H1 (cell line): ENCODE data around the gene OXA1L. TPM values are rescaled to one million over a fixed set of nuclear protein-coding genes. Genes with fewer than 3 reads are reported as not detected.

Experiments used
- CTCF ChIA-PET: fragments of 300-600 bp; sonication (Branson Sonifier 250); formaldehyde crosslinking; loops from one replicate; lab custom pipeline; 2021; ENCODE audit not compliant: partially characterized antibody; lab: Charles Lee
- POLR2A ChIA-PET: fragments of 300-600 bp; sonication (Branson Sonifier 250); formaldehyde crosslinking; loops from one replicate; lab custom pipeline; 2021; ENCODE audit warnings: inconsistent platforms; ENCODE audit not compliant: partially characterized antibody; lab: Charles Lee
- DNase-seq, 2 experiments: peaks; one replicate each; pipeline versions ENCODE4 v3.0.0 to v3.0.0-alpha.2; 2010 to 2022; ENCODE audit warnings: low spot score in 2 of 2, low read depth in 1 of 2, mixed read lengths in 1 of 2
- FAIRE-seq: peaks from 2 replicates; lab custom pipeline; 2011; peaks lifted over from hg19 to GRCh38; lab: Jason Lieb, UNC
- H2AFZ ChIP-seq: 2 replicates; pipeline ENCODE4 v1.8.1; 2012; ENCODE audit warnings: low read length, inconsistent platforms
- H2AK5ac ChIP-seq: 2 replicates; pipeline ENCODE4 v1.6.1; 2013; ENCODE audit warnings: low read depth, low read length
- H2BK120ac ChIP-seq: replicated peaks from 2 replicates; pipeline ENCODE3; 2013; ENCODE audit warnings: low read depth, low read length, inconsistent platforms
- H2BK12ac ChIP-seq: 2 replicates; pipeline ENCODE4 v1.6.1; 2013; ENCODE audit warnings: low read depth, low read length
- H2BK15ac ChIP-seq: 2 replicates; pipeline ENCODE4 v1.6.1; 2013; ENCODE audit warnings: low read length
- H2BK20ac ChIP-seq: 2 replicates; pipeline ENCODE4 v1.6.1; 2013; ENCODE audit warnings: low read length
- H2BK5ac ChIP-seq: 2 replicates; pipeline ENCODE4 v1.6.1; 2013; ENCODE audit warnings: low read depth, low read length
- H3K14ac ChIP-seq: 2 replicates; pipeline ENCODE4 v1.6.1; 2013; ENCODE audit warnings: inconsistent platforms; ENCODE audit not compliant: insufficient read length
- H3K18ac ChIP-seq: 2 replicates; pipeline ENCODE4 v1.6.1; 2013; ENCODE audit warnings: low read length; ENCODE audit errors: extremely low read depth
- H3K23ac ChIP-seq: 2 replicates; pipeline ENCODE4 v1.6.1; 2013; ENCODE audit warnings: inconsistent platforms; ENCODE audit not compliant: insufficient read length
- H3K23me2 ChIP-seq: 2 replicates; pipeline ENCODE4 v1.6.1; 2013; ENCODE audit warnings: low read depth, low read length
- H3K27ac ChIP-seq: 2 replicates; pipeline ENCODE4 v1.6.1; 2011; ENCODE audit warnings: low read depth, low read length, inconsistent platforms
- H3K27me3 ChIP-seq, 4 experiments: replicated peaks in 1 of 4; 1 replicate in 1 of 4; 2 replicates in 3 of 4; pipeline versions ENCODE4 v1.6.1 to v1.8.1; 2011 to 2013; ENCODE audit warnings: low read length in 3 of 4, mild to moderate bottlenecking in 3 of 4, inconsistent platforms in 2 of 4, mixed read lengths in 2 of 4, moderate library complexity in 1 of 4; ENCODE audit not compliant: control insufficient read depth in 3 of 4, insufficient read depth in 3 of 4; ENCODE audit errors: extremely low read depth in 1 of 4
- H3K36me3 ChIP-seq, 4 experiments: 2 replicates each; pipeline versions ENCODE4 v1.6.1 to v1.8.1; 2011 to 2013; ENCODE audit warnings: mild to moderate bottlenecking in 4 of 4, low read length in 3 of 4, moderate library complexity in 2 of 4, control low read depth in 1 of 4, inconsistent platforms in 1 of 4; ENCODE audit not compliant: insufficient read depth in 4 of 4, control insufficient read depth in 2 of 4
- H3K4ac ChIP-seq: replicated peaks from 2 replicates; pipeline ENCODE3; 2013; ENCODE audit warnings: low read length, low read depth, mixed read lengths, inconsistent platforms; ENCODE audit not compliant: insufficient read length
- H3K4me1 ChIP-seq, 4 experiments: replicated peaks in 1 of 4; 1 replicate in 1 of 4; 2 replicates in 3 of 4; pipeline versions ENCODE4 v1.6.1 to v1.8.1; 2011 to 2013; ENCODE audit warnings: low read length in 3 of 4, inconsistent platforms in 2 of 4, mixed read lengths in 1 of 4; ENCODE audit not compliant: insufficient read depth in 4 of 4, control insufficient read depth in 3 of 4
- H3K4me2 ChIP-seq, 2 experiments: 2 replicates each; pipeline versions ENCODE4 v1.6.1 to v1.8.1; 2011 to 2013; ENCODE audit warnings: low read depth in 2 of 2, low read length in 2 of 2, control low read depth in 1 of 2, inconsistent platforms in 1 of 2, mild to moderate bottlenecking in 1 of 2; ENCODE audit not compliant: insufficient read depth in 1 of 2
- H3K4me3 ChIP-seq, 4 experiments: fragments of 200-600, 300-600 bp in 1 of 4; sonication (generic), shearing (Covaris generic), sonication (Bioruptor Twin) in 1 of 4; 2 replicates each; pipeline versions ENCODE4 v1.5.1 to v1.8.1; 2011 to 2016; ENCODE audit warnings: low read length in 4 of 4, low read depth in 3 of 4, control low read depth in 2 of 4, inconsistent platforms in 2 of 4, mild to moderate bottlenecking in 2 of 4, mixed read lengths in 1 of 4, moderate library complexity in 1 of 4; ENCODE audit not compliant: insufficient read depth in 2 of 4; ENCODE audit errors: extremely low read depth in 1 of 4
- H3K56ac ChIP-seq: replicated peaks from 2 replicates; pipeline ENCODE3; 2013; ENCODE audit warnings: low read depth, mild to moderate bottlenecking, mixed read lengths, low read length, inconsistent platforms; ENCODE audit not compliant: insufficient read length
- H3K79me1 ChIP-seq: 2 replicates; pipeline ENCODE4 v1.6.1; 2013; ENCODE audit warnings: low read depth, low read length, control low read depth
- H3K79me2 ChIP-seq, 2 experiments: 2 replicates each; pipeline versions ENCODE4 v1.6.1 to v1.8.1; 2012 to 2013; ENCODE audit warnings: low read length in 2 of 2, mild to moderate bottlenecking in 2 of 2, inconsistent platforms in 1 of 2; ENCODE audit not compliant: insufficient read depth in 2 of 2, control insufficient read depth in 1 of 2
- H3K9ac ChIP-seq, 4 experiments: replicated peaks in 1 of 4; 1 replicate in 1 of 4; 2 replicates in 3 of 4; pipeline versions ENCODE4 v1.6.1 to v1.8.1; 2011 to 2013; ENCODE audit warnings: low read depth in 3 of 4, low read length in 3 of 4, control low read depth in 2 of 4, mild to moderate bottlenecking in 2 of 4, moderate library complexity in 2 of 4, inconsistent platforms in 1 of 4; ENCODE audit errors: extremely low read depth in 1 of 4
- H3K9me3 ChIP-seq, 2 experiments: 2 replicates each; pipeline versions ENCODE4 v1.6.1 to v1.8.1; 2012 to 2013; ENCODE audit warnings: mild to moderate bottlenecking in 2 of 2, moderate library complexity in 2 of 2, control low read depth in 1 of 2, inconsistent platforms in 1 of 2, low read depth in 1 of 2, low read length in 1 of 2, mixed read lengths in 1 of 2; ENCODE audit not compliant: insufficient read depth in 2 of 2
- H4K20me1 ChIP-seq, 2 experiments: replicated peaks in 1 of 2; 2 replicates each; pipeline versions ENCODE3 to v1.8.1; 2011 to 2013; ENCODE audit warnings: inconsistent platforms in 2 of 2, low read length in 2 of 2, mild to moderate bottlenecking in 1 of 2; ENCODE audit not compliant: insufficient read depth in 2 of 2, control insufficient read depth in 1 of 2
- H4K5ac ChIP-seq: 2 replicates; pipeline ENCODE4 v1.6.1; 2013; ENCODE audit warnings: low read length, low read depth, mixed read lengths, inconsistent platforms; ENCODE audit not compliant: insufficient read length
- H4K8ac ChIP-seq: 2 replicates; pipeline ENCODE4 v1.8.0; 2013; ENCODE audit warnings: mild to moderate bottlenecking, moderate library complexity, low read length, inconsistent platforms; ENCODE audit not compliant: insufficient read depth; ENCODE audit errors: extremely low read depth
- H4K91ac ChIP-seq: replicated peaks from 2 replicates; pipeline ENCODE3; 2013; ENCODE audit warnings: low read length, mixed read lengths, inconsistent platforms; ENCODE audit not compliant: insufficient read length
- ASH2L ChIP-seq: fragments of 200-600, 300-600 bp; sonication (generic); IDR thresholded peaks from one replicate; pipeline ENCODE4 v1.7.1; 2017; ENCODE audit warnings: low read length
- PHF8 ChIP-seq: fragments of 200-600 bp; sonication (generic); conservative IDR thresholded peaks from 2 replicates; pipeline ENCODE4 v1.7.1; 2012; ENCODE audit warnings: low read depth, mild to moderate bottlenecking, inconsistent platforms, low read length, moderate library complexity
- POLR2A ChIP-seq, 2 experiments: IDR thresholded peaks; 1 replicate in 1 of 2; 2 replicates in 1 of 2; pipeline ENCODE4 v1.6.1; 2011; ENCODE audit warnings: low read depth in 2 of 2, low read length in 2 of 2, mild to moderate bottlenecking in 2 of 2; ENCODE audit errors: control extremely low read depth in 1 of 2
- RAD21 ChIP-seq, 2 experiments: IDR thresholded peaks in 1 of 2; conservative IDR thresholded peaks in 1 of 2; 2 replicates each; pipeline ENCODE4 v1.6.1; 2011; ENCODE audit warnings: low read depth in 2 of 2, low read length in 2 of 2, improper control_type of control experiment in 1 of 2, inconsistent platforms in 1 of 2, mild to moderate bottlenecking in 1 of 2, moderate library complexity in 1 of 2
- RBBP5 ChIP-seq: IDR thresholded peaks from 2 replicates; pipeline ENCODE4 v1.7.1; 2012; ENCODE audit warnings: low read depth, mild to moderate bottlenecking, inconsistent platforms, low read length, moderate library complexity, borderline replicate concordance
- SRF ChIP-seq: IDR thresholded peaks from 2 replicates; pipeline ENCODE4 v1.6.1; 2011; ENCODE audit warnings: mild to moderate bottlenecking, low read depth, low read length, moderate library complexity
- SUZ12 ChIP-seq: fragments of 200-600 bp; sonication (generic); IDR thresholded peaks from 2 replicates; pipeline ENCODE4 v1.6.1; 2012; ENCODE audit warnings: mild to moderate bottlenecking, inconsistent platforms, low read length, moderate library complexity, mixed read lengths
- WGBS, 2 experiments: shearing (Covaris generic) in 1 of 2; methylation state at CpG; one replicate each; pipeline versions ENCODE4 v1.1.6 to v1.1.7; 2013 to 2015; ENCODE audit warnings: low lambda C conversion rate in 2 of 2, mixed read lengths in 2 of 2, inconsistent platforms in 1 of 2, low coverage in 1 of 2, missing lambda C conversion rate in 1 of 2; ENCODE audit not compliant: insufficient replicate concordance in 2 of 2, insufficient coverage in 1 of 2, insufficient read length in 1 of 2; ENCODE audit errors: extremely low coverage in 1 of 2, missing lambda C conversion rate in 1 of 2; 5-methylcytosine and 5-hydroxymethylcytosine counted together
- polyA plus RNA-seq, 7 experiments: library from polyadenylated mRNA; depleted of rRNA in 3 of 7; stranded (reverse) in 5 of 7; unstranded in 2 of 7; fragments of >200 nt in 5 of 7; fragments of 200-250 nt in 2 of 7; gene quantifications; 1 replicate in 5 of 7; 2 replicates in 1 of 7; 4 replicates in 1 of 7; pipeline versions ENCODE4 v1.2.1 to v1.2.3, GENCODE V29; 2011 to 2013; ENCODE audit warnings: missing spikeins in 2 of 7, mixed read lengths in 2 of 7
- total RNA-seq: library from RNA; stranded (reverse); fragmentation: NEBNext Ultra II Directional; extraction: Animal tissue kit (Norgen Biotek cat#: 25700); gene quantifications from 2 replicates; pipeline ENCODE4 v1.2.1, GENCODE V29; 2021
- TF ChIP-seq, protein P1 (sequence below): IDR thresholded peaks from 2 replicates; pipeline ENCODE4 v1.6.1; 2012; ENCODE audit warnings: inconsistent platforms
- TF ChIP-seq, protein P2 (sequence below): IDR thresholded peaks from 2 replicates; pipeline ENCODE4 v1.6.1; 2012; ENCODE audit warnings: inconsistent platforms

The OXA1L gene
- total and polyA plus RNA-seq, 2 of the 8 experiments (the other 6 are each of a cell fraction or from before 2014, with no cell fraction given) = 125 to 199 TPM

DNA sequence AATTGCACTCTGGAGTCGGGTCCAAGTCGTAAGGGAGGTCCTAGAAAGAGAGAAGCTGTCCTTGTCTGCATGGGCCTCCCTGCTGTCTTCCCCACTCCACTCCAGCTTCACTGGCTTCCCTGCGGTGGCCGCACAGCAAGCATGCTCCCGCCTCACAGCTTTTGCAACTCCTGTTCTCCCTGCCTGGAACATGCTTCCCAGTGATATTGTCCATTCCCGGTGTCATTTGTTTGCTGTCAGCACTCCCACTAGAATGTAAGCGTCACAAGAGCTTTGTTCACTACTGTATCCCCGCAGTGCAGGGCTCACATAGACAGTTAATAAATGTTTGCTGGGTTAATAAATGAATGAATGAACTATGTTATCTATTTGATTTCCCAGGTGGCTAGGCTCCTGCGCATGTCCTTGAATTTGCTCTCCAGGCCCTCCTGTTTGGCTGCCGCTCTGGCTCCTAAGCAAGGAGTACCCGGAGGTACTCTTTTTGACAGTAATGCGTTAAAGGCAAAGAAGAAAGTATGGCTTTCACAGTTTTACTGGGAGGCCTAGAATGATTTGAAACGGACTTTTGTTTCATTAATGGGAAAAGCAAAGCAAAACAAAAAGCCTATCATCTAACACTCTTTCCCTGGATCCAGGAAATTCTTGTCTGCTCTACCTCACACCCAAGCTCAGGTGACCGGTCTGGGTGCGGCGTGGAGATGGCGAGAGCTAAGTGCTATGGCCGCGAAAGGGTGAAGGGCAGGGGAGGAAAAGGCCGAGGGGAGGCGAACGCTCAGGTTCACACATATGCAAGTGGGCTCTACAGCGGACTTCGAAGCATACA, 54.9 kb downstream of the OXA1L start:
- no peaks in the 10 kb centered on the region for H3K79me2 ChIP-seq
- no peaks in the 10 kb centered on the region for H3K36me3 ChIP-seq
- peak overlapping the region; percentile 57 to 94 (median 76); a peak in 7 of 8 replicates for H3K4me3 ChIP-seq
- H4K91ac ChIP-seq = peak overlapping the region; percentile 90
- H2BK120ac ChIP-seq = no peak overlapping the region
- peak overlapping the region; percentile 95; the same call in 1 of the 2 replicates for H2BK15ac ChIP-seq
- no peak overlapping the region for H3K23ac ChIP-seq
- H3K27me3 ChIP-seq = no peaks in the 10 kb centered on the region
- peak overlapping the region; percentile 96 for H2BK5ac ChIP-seq
- peak overlapping the region; percentile 89 to 90 for H3K4me2 ChIP-seq
- H4K20me1 ChIP-seq = no peaks in the 10 kb centered on the region
- peak overlapping the region; percentile 98 for H2BK12ac ChIP-seq
- peak overlapping the region; percentile 95; the same call in 1 of the 2 replicates for H3K27ac ChIP-seq
- H3K14ac ChIP-seq = peak overlapping the region; percentile 63
- H2AK5ac ChIP-seq = 0 out of 2 replicates have a peak overlapping the region, but pooled peaks have one; percentile 71
- ChIA-PET POLR2A (interaction anchor here (0.6 to 7.1 kb wide), 29 partner anchors 8 to 261 kb away, joined by 3 to 136 read pairs (median 5); partner anchors contain the start of genes AJUBA, LRP10, MMP14 and MRPL52), CTCF (interaction anchor here (0.6 to 53.1 kb wide), 21 partner anchors 15 to 368 kb away, joined by 3 to 1562 read pairs (median 3); partner anchors contain the start of genes CDH24, LRP10, MMP14 and REM2)
- peaks cover 12% of the 10 kb centered on the region for H3K23me2 ChIP-seq
- H4K5ac ChIP-seq = peak overlapping the region; percentile 72
- peak overlapping the region; percentile 94 for H3K18ac ChIP-seq
- peaks cover 16 to 26% (median 20%) of the 10 kb centered on the region in 4 experiments for H3K4me1 ChIP-seq
- 16% methylated on average over 24 of the region's 24 CpGs; no CpG with 5 or more reads in 1 of the 2 experiments for WGBS, 2 experiments
- peak overlapping the region; percentile 57 for H3K4ac ChIP-seq
- peak overlapping the region; percentile 66; the same call in 1 of the 2 replicates for H2BK20ac ChIP-seq
- no peak for FAIRE-seq
- H4K8ac ChIP-seq = peak overlapping the region; percentile 95
- no peaks in the 10 kb centered on the region for H3K79me1 ChIP-seq
- peak overlapping the region in 3 of 4 experiments; percentile 66 to 93 (median 90); a peak in 6 of 7 replicates for H3K9ac ChIP-seq
- no peaks in the 10 kb centered on the region for H3K9me3 ChIP-seq
- peak in 1 of 2 experiments; percentile 54 for DNase-seq
- H2AFZ ChIP-seq = peak overlapping the region; percentile 29; the same call in 1 of the 2 replicates
- H3K56ac ChIP-seq = no peak overlapping the region
- no peak for TF ChIP-seq SRF
- TF ChIP-seq PHF8 = no peak
- no peak for TF ChIP-seq RBBP5
- TF ChIP-seq, protein P1, sequence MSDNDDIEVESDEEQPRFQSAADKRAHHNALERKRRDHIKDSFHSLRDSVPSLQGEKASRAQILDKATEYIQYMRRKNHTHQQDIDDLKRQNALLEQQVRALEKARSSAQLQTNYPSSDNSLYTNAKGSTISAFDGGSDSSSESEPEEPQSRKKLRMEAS = peak; percentile 59; the same call in 1 of the 2 replicates
- peak in 1 of 2 experiments; percentile 77; a peak in 1 of 3 replicates for TF ChIP-seq POLR2A (IDR thresholded peaks at IDR 0.05; ENCODE audit: control extremely low read depth in 1 of 2, low read depth in 2 of 2, low read length in 2 of 2)
- TF ChIP-seq, protein P2, sequence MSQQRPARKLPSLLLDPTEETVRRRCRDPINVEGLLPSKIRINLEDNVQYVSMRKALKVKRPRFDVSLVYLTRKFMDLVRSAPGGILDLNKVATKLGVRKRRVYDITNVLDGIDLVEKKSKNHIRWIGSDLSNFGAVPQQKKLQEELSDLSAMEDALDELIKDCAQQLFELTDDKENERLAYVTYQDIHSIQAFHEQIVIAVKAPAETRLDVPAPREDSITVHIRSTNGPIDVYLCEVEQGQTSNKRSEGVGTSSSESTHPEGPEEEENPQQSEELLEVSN = 0 out of 2 replicates have a peak, but pooled peaks have one; percentile 24
- no peak for TF ChIP-seq SUZ12
- no peak for TF ChIP-seq RAD21 (IDR thresholded peaks at IDR 0.05 in 1 of 2, conservative IDR thresholded peaks at IDR 0.05 in 1 of 2; ENCODE audit: low read depth in 2 of 2, low read length in 2 of 2)
- no peak for TF ChIP-seq ASH2L
